ENCODE results near the gene TNS4.

Gene TNS4

GRCh38 chr17:40432864-40433528 is 68.4 kb downstream of the TNS4 start:
- DNase-seq, result no peak

- DNase-seq, result no peak
Measured at GRCh38 chr17:40431231-40431602, 70.2 kb downstream of the TNS4 start.

GRCh38 chr17:40430272-40431230 is 70.9 kb downstream of the TNS4 start:
- DNase-seq, result no peak

GRCh38 chr17:40427002-40427491 is 74.4 kb downstream of the TNS4 start:
- no peak for DNase-seq
